ENCODE results near the gene TEX264. TPM values are rescaled to one million over a fixed set of nuclear protein-coding genes. Genes with fewer than 3 reads are reported as not detected.

The TEX264 gene
- total RNA-seq, 1 donor from 2014 or later, result 28.2 TPM

- Histone ChIP-seq H3K36me3 (ENCODE audit: insufficient read depth, low read length) (no peaks in the 10 kb centered on the region), H3K9ac (ENCODE audit: low read length) (no peak overlapping the region), H3K4me2 (ENCODE audit: low read length) (no peak overlapping the region), H4K20me1 (ENCODE audit: insufficient read depth, low read length) (no peaks in the 10 kb centered on the region), H3K9me3 (ENCODE audit: insufficient read depth, low read depth, low read length) (no peaks in the 10 kb centered on the region), H3K4me3 (ENCODE audit: insufficient read depth, low read depth, low read length) (no peak overlapping the region), H3K27ac (ENCODE audit: low read depth, low read length) (no peak overlapping the region), H2AFZ (ENCODE audit: low read depth, low read length) (no peak overlapping the region), H3K27me3 (ENCODE audit: insufficient read depth, low read length) (no peaks in the 10 kb centered on the region), H3K4me1 (ENCODE audit: insufficient read depth, low read length) (no peaks in the 10 kb centered on the region), H3K79me2 (ENCODE audit: insufficient read depth, low read length) (no peaks in the 10 kb centered on the region)
- no peak overlapping the region for H3K27ac Mint-ChIP-seq (ENCODE audit: unreplicated experiment)
- H3K4me1 Mint-ChIP-seq (ENCODE audit: low read depth, unreplicated experiment), result no peaks in the 10 kb centered on the region
- TF ChIP-seq EZH2 (IDR thresholded peaks at IDR 0.05; ENCODE audit: insufficient read depth, low read length) (no peak), CTCF (IDR thresholded peaks at IDR 0.05; ENCODE audit: insufficient read depth, low read depth, low read length) (no peak)
- FAIRE-seq (no peak), DNase-seq (ENCODE audit: low read depth) (no peak)
- H3K4me3 Mint-ChIP-seq (ENCODE audit: unreplicated experiment), result no peak overlapping the region
- H3K27me3 Mint-ChIP-seq (ENCODE audit: low read depth, unreplicated experiment), result peaks cover 2% of the 10 kb centered on the region
- H3K9me3 Mint-ChIP-seq (ENCODE audit: unreplicated experiment), result peaks cover 6% of the 10 kb centered on the region
- no peaks in the 10 kb centered on the region for H3K36me3 Mint-ChIP-seq (ENCODE audit: low read depth, unreplicated experiment)
Measured at GRCh38 chr3:51747840-51748239, 76.8 kb downstream of the TEX264 start.

- Histone ChIP-seq H2AFZ (ENCODE audit: low read depth, low read length) (no peak overlapping the region), H4K20me1 (ENCODE audit: insufficient read depth, low read length) (no peaks in the 10 kb centered on the region), H3K79me2 (ENCODE audit: insufficient read depth, low read length) (no peaks in the 10 kb centered on the region), H3K36me3 (ENCODE audit: insufficient read depth, low read length) (no peaks in the 10 kb centered on the region), H3K9ac (ENCODE audit: low read length) (no peak overlapping the region), H3K4me2 (ENCODE audit: low read length) (no peak overlapping the region), H3K4me3 (ENCODE audit: insufficient read depth, low read depth, low read length) (no peak overlapping the region), H3K27ac (ENCODE audit: low read depth, low read length) (no peak overlapping the region), H3K27me3 (ENCODE audit: insufficient read depth, low read length) (no peaks in the 10 kb centered on the region), H3K9me3 (ENCODE audit: insufficient read depth, low read depth, low read length) (no peaks in the 10 kb centered on the region), H3K4me1 (ENCODE audit: insufficient read depth, low read length) (no peaks in the 10 kb centered on the region)
- DNase-seq (ENCODE audit: low read depth) (no peak), FAIRE-seq (no peak)
- TF ChIP-seq EZH2 (IDR thresholded peaks at IDR 0.05; ENCODE audit: insufficient read depth, low read length) (no peak), CTCF (IDR thresholded peaks at IDR 0.05; ENCODE audit: insufficient read depth, low read depth, low read length) (no peak)
- Mint-ChIP-seq H3K36me3 (ENCODE audit: low read depth, unreplicated experiment) (no peaks in the 10 kb centered on the region), H3K9me3 (ENCODE audit: unreplicated experiment) (peaks cover 6% of the 10 kb centered on the region), H3K27ac (ENCODE audit: unreplicated experiment) (no peak overlapping the region), H3K4me1 (ENCODE audit: low read depth, unreplicated experiment) (no peaks in the 10 kb centered on the region), H3K27me3 (ENCODE audit: low read depth, unreplicated experiment) (peaks cover 2% of the 10 kb centered on the region), H3K4me3 (ENCODE audit: unreplicated experiment) (no peak overlapping the region)
Measured at GRCh38 chr3:51748327-51748726, 77.3 kb downstream of the TEX264 start.

GRCh38 chr3:51750878-51751277 lies 79.8 kb downstream of the TEX264 start:
- Mint-ChIP-seq H3K9me3 (ENCODE audit: unreplicated experiment) (peaks cover 6% of the 10 kb centered on the region), H3K36me3 (ENCODE audit: low read depth, unreplicated experiment) (no peaks in the 10 kb centered on the region), H3K4me3 (ENCODE audit: unreplicated experiment) (no peak overlapping the region), H3K4me1 (ENCODE audit: low read depth, unreplicated experiment) (peaks cover 3% of the 10 kb centered on the region), H3K27me3 (ENCODE audit: low read depth, unreplicated experiment) (peaks cover 2% of the 10 kb centered on the region), H3K27ac (ENCODE audit: unreplicated experiment) (no peak overlapping the region)
- no peak overlapping the region for H3K9ac ChIP-seq (ENCODE audit: low read length)
- H3K4me1 ChIP-seq (ENCODE audit: insufficient read depth, low read length), result no peaks in the 10 kb centered on the region
- no peak for TF ChIP-seq EZH2 (IDR thresholded peaks at IDR 0.05; ENCODE audit: insufficient read depth, low read length)
- TF ChIP-seq CTCF (IDR thresholded peaks at IDR 0.05; ENCODE audit: insufficient read depth, low read depth, low read length), result no peak
- FAIRE-seq (no peak), DNase-seq (ENCODE audit: low read depth) (no peak)
- no peaks in the 10 kb centered on the region for H3K27me3 ChIP-seq (ENCODE audit: insufficient read depth, low read length)
- no peaks in the 10 kb centered on the region for H4K20me1 ChIP-seq (ENCODE audit: insufficient read depth, low read length)
- no peak overlapping the region for H3K4me2 ChIP-seq (ENCODE audit: low read length)
- no peak overlapping the region for H3K27ac ChIP-seq (ENCODE audit: low read depth, low read length)
- H2AFZ ChIP-seq (ENCODE audit: low read depth, low read length), result no peak overlapping the region
- H3K36me3 ChIP-seq (ENCODE audit: insufficient read depth, low read length), result no peaks in the 10 kb centered on the region
- H3K4me3 ChIP-seq (ENCODE audit: insufficient read depth, low read depth, low read length), result no peak overlapping the region
- no peaks in the 10 kb centered on the region for H3K9me3 ChIP-seq (ENCODE audit: insufficient read depth, low read depth, low read length)
- no peaks in the 10 kb centered on the region for H3K79me2 ChIP-seq (ENCODE audit: insufficient read depth, low read length)
